Esophagus squamous epithelium (tissue), 5 donors: ENCODE measurements around the gene LRRC28. TPM values are rescaled to one million over a fixed set of nuclear protein-coding genes. Genes with fewer than 3 reads are reported as not detected.

Experiments
- DNase-seq: peaks from one replicate; lab custom pipeline; 2025; lab: John Stamatoyannopoulos, UW
- H3K27ac ChIP-seq, 4 donors: fragments of 200-600 bp; sonication (generic); one replicate each; pipeline ENCODE4 v1.5.1; 2016 to 2019; ENCODE audit warnings: mild to moderate bottlenecking in 1 of 4
- H3K27me3 ChIP-seq, 4 donors: fragments of 200-600 bp; sonication (generic); 1 replicate in 3 of 4; 2 replicates in 1 of 4; pipeline versions ENCODE4 v1.5.1 to v1.6.0; 2017 to 2021; ENCODE audit warnings: antibody characterized with exemption in 1 of 4
- H3K36me3 ChIP-seq, 3 donors: fragments of 200-600 bp; sonication (generic); one replicate each; pipeline ENCODE4 v1.5.1; 2016 to 2019
- H3K4me1 ChIP-seq, 3 donors: fragments of 200-600 bp; sonication (generic); one replicate each; pipeline ENCODE4 v1.5.1; 2017 to 2019
- H3K4me3 ChIP-seq, 4 donors: fragments of 200-600 bp; sonication (generic); 1 replicate in 3 of 4; 2 replicates in 1 of 4; pipeline ENCODE4 v1.5.1; 2016 to 2019; ENCODE audit warnings: mild to moderate bottlenecking in 2 of 4, moderate library complexity in 1 of 4
- H3K9me3 ChIP-seq, 3 donors: fragments of 200-600 bp; sonication (generic); one replicate each; pipeline ENCODE4 v1.5.1; 2016 to 2019
- CTCF ChIP-seq, 6 experiments: fragments of 450-650 bp in 4 of 6; fragments of 200-600 bp in 2 of 6; sonication (generic) in 2 of 6; IDR thresholded peaks; one replicate each; pipeline ENCODE4 v1.5.1; 2016 to 2019; ENCODE audit warnings: antibody characterized with exemption in 6 of 6, mild to moderate bottlenecking in 4 of 6, moderate library complexity in 4 of 6
- POLR2A ChIP-seq, 4 donors: fragments of 450-650 bp; IDR thresholded peaks; one replicate each; pipeline ENCODE4 v1.6.1; 2017; ENCODE audit warnings: antibody characterized with exemption in 4 of 4, mild to moderate bottlenecking in 4 of 4, moderate library complexity in 3 of 4
- WGBS, 2 donors: methylation state at CpG; one replicate each; pipeline ENCODE4 v1.1.5; 2018; 5-methylcytosine and 5-hydroxymethylcytosine counted together
- intact Hi-C: fragments of 100-400 bp; cut with DNase I; formaldehyde crosslinking; loops from one replicate; pipeline ENCODE4 v1.15.0; 2022
- total RNA-seq, 4 donors: library from RNA; depleted of rRNA; stranded (reverse); fragments of >200 nt; gene quantifications; one replicate each; pipeline ENCODE4 v1.1.0, GENCODE V29; 2016
- donor health status: DM: yes; HTN: yes; CAD: no.

Gene LRRC28
- total RNA-seq, 4 donors from 2014 or later, result 31.7 to 41.7 (median 34.6) TPM

GRCh38 chr15:99412082-99412481, 160.8 kb downstream of the LRRC28 start:
- TF ChIP-seq POLR2A (IDR thresholded peaks at IDR 0.05) (no peak), CTCF (IDR thresholded peaks at IDR 0.05) (no peak)
- Histone ChIP-seq H3K9me3 (no peaks in the 10 kb centered on the region), H3K36me3 (no peaks in the 10 kb centered on the region), H3K4me1 (peaks cover 17 to 21% (median 21%) of the 10 kb centered on the region in 3 donors), H3K27ac (no peak overlapping the region), H3K4me3 (no peak overlapping the region), H3K27me3 (no peaks in the 10 kb centered on the region)
- 82 to 87% methylated on average over 3 to 6 of the region's 6 CpGs for WGBS, 2 donors
- DNase-seq, result no peak
- intact Hi-C loops, result no loop called here

GRCh38 chr15:99412626-99413025, 161.3 kb downstream of the LRRC28 start:
- Histone ChIP-seq H3K4me1 (peaks cover 17 to 21% (median 21%) of the 10 kb centered on the region in 3 donors), H3K36me3 (no peaks in the 10 kb centered on the region), H3K27me3 (no peaks in the 10 kb centered on the region), H3K9me3 (no peaks in the 10 kb centered on the region), H3K27ac (no peak overlapping the region), H3K4me3 (no peak overlapping the region)
- TF ChIP-seq CTCF (IDR thresholded peaks at IDR 0.05) (no peak), POLR2A (IDR thresholded peaks at IDR 0.05) (no peak)
- 92 to 100% methylated on average over 1 to 5 of the region's 8 CpGs for WGBS, 2 donors
- no peak for DNase-seq
- intact Hi-C loops, result no loop called here

- Histone ChIP-seq H3K4me1 (peaks cover 5 to 6% (median 6%) of the 10 kb centered on the region in 3 donors), H3K27me3 (no peaks in the 10 kb centered on the region), H3K36me3 (no peaks in the 10 kb centered on the region), H3K9me3 (no peaks in the 10 kb centered on the region), H3K27ac (no peak overlapping the region), H3K4me3 (no peak overlapping the region)
- DNase-seq, result no peak
- intact Hi-C loops, result no loop called here
- WGBS, 2 donors, result 59 to 87% methylated on average over 3 to 10 of the region's 21 CpGs
- no peak for TF ChIP-seq CTCF (IDR thresholded peaks at IDR 0.05)
- no peak for TF ChIP-seq POLR2A (IDR thresholded peaks at IDR 0.05)
These were observed 162.9 kb downstream of the LRRC28 start for GRCh38 chr15:99413955-99414754.

GRCh38 chr15:99414755-99415731, 163.8 kb downstream of the LRRC28 start:
- H3K4me1 ChIP-seq, result no peaks in the 10 kb centered on the region
- 66 to 91% methylated on average over 7 to 11 of the region's 25 CpGs for WGBS, 2 donors
- H3K27ac ChIP-seq, result no peak overlapping the region
- no peaks in the 10 kb centered on the region for H3K9me3 ChIP-seq
- no peak for DNase-seq
- H3K36me3 ChIP-seq, result no peaks in the 10 kb centered on the region
- intact Hi-C loops, result no loop called here
- H3K27me3 ChIP-seq, result no peaks in the 10 kb centered on the region
- TF ChIP-seq CTCF (IDR thresholded peaks at IDR 0.05) (no peak), POLR2A (IDR thresholded peaks at IDR 0.05) (no peak)
- no peak overlapping the region for H3K4me3 ChIP-seq
